Daoy (cell line): ENCODE results near the gene LINGO1. TPM values are rescaled to one million over a fixed set of nuclear protein-coding genes. Genes with fewer than 3 reads are reported as not detected.

Source experiments
- DNase-seq: peaks from one replicate; pipeline ENCODE4 v3.0.0-alpha.2; 2015; ENCODE audit warnings: low read depth
- total RNA-seq: library from RNA; depleted of rRNA; stranded (reverse); fragments of >200 nt; shearing (Covaris generic); gene quantifications from 2 replicates; pipeline ENCODE4 v1.2.3, GENCODE V29; 2014; rRNA removed

Gene LINGO1
- total RNA-seq = 0.11 TPM in 1 of 2 replicates, not detected in the other

GRCh38 chr15:77632534-77633133 lies at the start of gene LINGO1:
Gene LINGO1, minus strand, starts transcription at chr15:77632912. Its CDS starts 597 bp downstream, at chr15:77632315.
- DNase-seq = peak; percentile 49

- no peak for DNase-seq
Measured at GRCh38 chr15:77681362-77681761, 48.6 kb upstream of the LINGO1 start.

GRCh38 chr15:77676569-77677375 lies 44.1 kb upstream of the LINGO1 start:
- DNase-seq = no peak

GRCh38 chr15:77675806-77676415 lies 43.2 kb upstream of the LINGO1 start:
- DNase-seq = no peak

- no peak for DNase-seq
Measured at GRCh38 chr15:77674327-77674726, 41.6 kb upstream of the LINGO1 start.

GRCh38 chr15:77673866-77674265 lies 41.2 kb upstream of the LINGO1 start:
- no peak for DNase-seq

GRCh38 chr15:77672135-77672534 lies 39.4 kb upstream of the LINGO1 start:
- no peak for DNase-seq

GRCh38 chr15:77671362-77672056 lies 38.8 kb upstream of the LINGO1 start:
- no peak for DNase-seq

GRCh38 chr15:77670558-77671361 lies 38.0 kb upstream of the LINGO1 start:
- DNase-seq = no peak

GRCh38 chr15:77669896-77670295 lies 37.2 kb upstream of the LINGO1 start:
- DNase-seq = no peak

- no peak for DNase-seq
Measured at GRCh38 chr15:77667338-77668234, 34.9 kb upstream of the LINGO1 start.

- no peak for DNase-seq
Measured at GRCh38 chr15:77666296-77666660, 33.6 kb upstream of the LINGO1 start.

- DNase-seq = no peak
Measured at GRCh38 chr15:77665530-77666295, 33.0 kb upstream of the LINGO1 start.

- no peak for DNase-seq
Measured at GRCh38 chr15:77664428-77664827, 31.7 kb upstream of the LINGO1 start.

- no peak for DNase-seq
Measured at GRCh38 chr15:77663256-77663655, 30.5 kb upstream of the LINGO1 start.

GRCh38 chr15:77659350-77660321 lies 26.9 kb upstream of the LINGO1 start:
- DNase-seq = peak; percentile 73

GRCh38 chr15:77658304-77658703 lies 25.6 kb upstream of the LINGO1 start:
- DNase-seq = no peak

- no peak for DNase-seq
Measured at GRCh38 chr15:77657634-77658238, 25.0 kb upstream of the LINGO1 start.
